Breast epithelium (tissue), 3 donors: ENCODE measurements around the gene SVBP.

ENCODE experiments used
- CTCF ChIP-seq, 3 donors: fragments of 450-650 bp; IDR thresholded peaks; one replicate each; pipeline ENCODE4 v1.5.1; 2016 to 2017; ENCODE audit warnings: antibody characterized with exemption in 3 of 3, mild to moderate bottlenecking in 3 of 3, moderate library complexity in 3 of 3
- POLR2A ChIP-seq: fragments of 450-650 bp; IDR thresholded peaks from one replicate; pipeline ENCODE4 v1.6.1; 2016; ENCODE audit warnings: antibody characterized with exemption, mild to moderate bottlenecking, moderate library complexity
- POLR2AphosphoS5 ChIP-seq, 3 donors: sonication (generic); formaldehyde crosslinking; IDR thresholded peaks; one replicate each; pipeline ENCODE4 v1.6.1; 2017; ENCODE audit warnings: antibody characterized with exemption in 3 of 3

GRCh38 chr1:42841010-42841409 is 23.8 kb upstream of the SVBP start:
- no peak for TF ChIP-seq POLR2A
- TF ChIP-seq POLR2AphosphoS5 (IDR thresholded peaks at IDR 0.05): no peak
- TF ChIP-seq CTCF (IDR thresholded peaks at IDR 0.05): no peak
